C4-2B (cell line): Measurements from ENCODE around the gene ADGRE3.

Experiments
- CTCF ChIP-seq: fragments of 450-650 bp; conservative IDR thresholded peaks from 2 replicates; pipeline ENCODE4 v1.5.1; 2017; ENCODE audit warnings: mild to moderate bottlenecking
- ZFX ChIP-seq: fragments of 450-650 bp; IDR thresholded peaks from 2 replicates; pipeline ENCODE4 v1.6.1; 2017

GRCh38 chr19:14704450-14704849 is 29.8 kb upstream of the ADGRE3 start:
- TF ChIP-seq CTCF (no peak), ZFX (no peak)
